ENCODE measurements around the gene SEPTIN8. TPM values are rescaled to one million over a fixed set of nuclear protein-coding genes. Genes with fewer than 3 reads are reported as not detected.

SEPTIN8 gene, protein sequence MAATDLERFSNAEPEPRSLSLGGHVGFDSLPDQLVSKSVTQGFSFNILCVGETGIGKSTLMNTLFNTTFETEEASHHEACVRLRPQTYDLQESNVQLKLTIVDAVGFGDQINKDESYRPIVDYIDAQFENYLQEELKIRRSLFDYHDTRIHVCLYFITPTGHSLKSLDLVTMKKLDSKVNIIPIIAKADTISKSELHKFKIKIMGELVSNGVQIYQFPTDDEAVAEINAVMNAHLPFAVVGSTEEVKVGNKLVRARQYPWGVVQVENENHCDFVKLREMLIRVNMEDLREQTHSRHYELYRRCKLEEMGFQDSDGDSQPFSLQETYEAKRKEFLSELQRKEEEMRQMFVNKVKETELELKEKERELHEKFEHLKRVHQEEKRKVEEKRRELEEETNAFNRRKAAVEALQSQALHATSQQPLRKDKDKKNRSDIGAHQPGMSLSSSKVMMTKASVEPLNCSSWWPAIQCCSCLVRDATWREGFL
- 16.6 to 23.3 TPM (median 20.5 TPM) in 5 replicates for total RNA-seq (2022; extraction: Qiagen RNA extraction)

DNA sequence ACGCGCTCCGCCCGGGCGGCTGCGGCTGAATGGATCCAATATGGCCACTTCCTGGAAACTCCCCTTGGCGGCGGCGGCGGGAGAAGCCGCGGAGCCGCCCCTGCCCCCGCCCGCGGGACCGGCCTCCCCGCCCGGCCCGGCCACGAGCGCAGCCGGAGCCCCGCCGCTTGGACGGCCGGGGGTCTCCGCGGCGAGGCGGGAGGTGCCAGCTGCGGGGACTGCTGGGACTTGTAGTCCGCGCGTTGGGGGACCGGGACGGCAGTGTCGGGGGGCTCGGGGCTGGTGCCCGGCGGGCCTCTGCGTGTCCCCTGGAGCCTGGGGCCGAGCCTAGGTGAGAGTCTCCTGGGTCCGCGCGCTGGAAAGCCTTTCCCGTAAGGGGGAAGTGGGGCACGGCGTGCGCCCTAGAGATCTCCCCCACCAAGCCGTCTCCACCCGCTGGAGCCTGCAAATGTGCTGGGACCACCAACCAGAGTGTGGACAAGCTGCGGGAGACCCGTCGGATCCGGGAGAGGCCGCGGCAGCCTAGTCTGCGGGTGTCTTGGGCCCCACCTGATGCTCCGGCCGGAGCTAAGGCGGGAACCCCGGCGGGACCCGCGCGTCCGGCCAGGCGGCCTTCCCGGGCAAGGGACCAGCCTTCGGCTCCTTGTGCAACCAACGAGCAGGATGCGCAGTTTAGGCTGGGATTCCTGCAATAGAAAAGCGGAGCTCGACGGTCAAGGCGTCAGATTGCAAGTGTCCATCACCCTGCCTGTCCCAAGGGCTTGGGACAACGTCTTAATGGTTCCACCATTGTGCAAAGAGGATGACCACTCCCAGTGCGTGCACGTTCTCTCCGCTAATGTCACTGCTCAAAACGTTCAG, at the start of gene SEPTIN8:
SEPTIN8 (minus strand) TSS at position 31 of the 861 bp plus-strand sequence. CDS start 102 bp downstream, outside the sequence.

DNA sequence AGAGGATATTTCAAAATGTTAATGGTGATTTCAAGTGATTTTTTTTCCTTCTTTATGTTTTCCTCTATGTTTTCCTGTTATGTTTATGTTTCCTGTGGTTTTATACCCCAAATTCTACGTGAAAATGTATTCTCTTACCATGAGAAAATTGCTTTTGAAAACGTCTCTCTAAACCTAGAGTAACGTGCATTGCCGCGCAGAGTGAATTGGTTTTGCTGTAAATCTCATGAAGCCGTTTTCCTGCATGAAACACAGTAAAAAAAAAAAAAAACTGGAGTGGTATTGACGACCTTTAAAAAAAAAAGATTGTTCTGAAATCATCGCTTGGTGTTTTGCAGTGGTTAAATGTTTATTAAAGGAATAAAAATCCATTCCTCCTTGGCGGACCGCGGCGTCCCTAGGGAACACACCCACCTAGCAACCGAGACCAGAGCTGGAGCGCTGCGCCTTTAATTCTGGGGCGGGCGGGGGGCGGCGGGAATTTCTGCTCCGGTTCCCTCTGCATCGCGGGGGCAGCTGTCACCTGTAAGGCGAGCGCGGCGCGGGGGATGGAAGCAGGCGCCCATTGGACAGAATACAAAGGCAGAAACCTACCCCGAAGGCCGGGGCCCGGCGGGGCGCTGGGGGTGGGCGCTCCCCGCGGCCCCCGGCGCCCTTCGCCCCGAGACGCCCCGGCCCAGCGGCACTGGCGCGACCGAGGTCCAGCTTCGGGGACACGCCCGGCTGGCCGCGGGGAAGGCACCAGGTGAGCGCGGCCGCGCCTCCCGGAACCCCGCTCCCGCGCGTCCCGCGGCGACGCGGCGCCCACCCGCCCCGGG, 36.0 kb upstream of the SEPTIN8 start, which contains the start of gene SOWAHA:
SOWAHA (plus strand) TSS at position 522 of the 818 bp plus-strand sequence. CDS start 320 bp downstream, outside the sequence.

DNA sequence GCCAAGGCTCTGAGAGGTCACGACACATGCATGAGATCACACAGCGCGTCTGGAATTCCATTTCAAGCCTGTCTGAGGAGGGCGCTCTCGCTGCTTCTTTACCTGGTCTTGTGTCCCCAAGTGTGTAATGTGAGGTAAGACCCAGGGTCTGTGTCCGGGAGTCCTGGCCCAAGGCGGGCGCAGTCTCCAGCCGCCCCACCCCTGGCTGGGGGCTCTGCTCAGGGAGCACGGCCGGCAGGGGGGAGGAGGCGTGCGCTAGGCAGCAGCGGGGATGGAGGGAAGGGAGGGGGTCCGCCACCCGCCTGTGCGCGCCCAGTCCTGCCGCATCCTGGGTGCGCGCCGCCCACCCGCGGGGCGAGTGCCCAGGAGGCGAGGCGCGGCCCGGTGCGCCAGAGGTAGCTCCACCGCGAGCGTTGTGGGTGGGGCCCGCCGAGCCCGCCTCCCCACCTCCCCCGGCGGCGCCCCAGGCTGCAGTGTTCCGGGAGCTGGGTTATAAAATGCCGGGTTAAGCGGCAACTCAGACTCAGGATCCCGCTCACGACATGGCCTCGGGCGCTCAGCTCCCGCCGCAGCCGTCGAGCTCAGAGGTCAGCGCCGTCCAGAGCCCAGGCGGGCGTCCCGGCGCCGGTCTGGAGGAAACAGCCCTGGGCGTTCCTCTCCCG, 30.0 kb downstream of the SEPTIN8 start, which contains the start of gene CCNI2:
CCNI2 (plus strand) TSS at position 473 of the 662 bp plus-strand sequence; CDS start at position 543, 70 bp downstream.

DNA sequence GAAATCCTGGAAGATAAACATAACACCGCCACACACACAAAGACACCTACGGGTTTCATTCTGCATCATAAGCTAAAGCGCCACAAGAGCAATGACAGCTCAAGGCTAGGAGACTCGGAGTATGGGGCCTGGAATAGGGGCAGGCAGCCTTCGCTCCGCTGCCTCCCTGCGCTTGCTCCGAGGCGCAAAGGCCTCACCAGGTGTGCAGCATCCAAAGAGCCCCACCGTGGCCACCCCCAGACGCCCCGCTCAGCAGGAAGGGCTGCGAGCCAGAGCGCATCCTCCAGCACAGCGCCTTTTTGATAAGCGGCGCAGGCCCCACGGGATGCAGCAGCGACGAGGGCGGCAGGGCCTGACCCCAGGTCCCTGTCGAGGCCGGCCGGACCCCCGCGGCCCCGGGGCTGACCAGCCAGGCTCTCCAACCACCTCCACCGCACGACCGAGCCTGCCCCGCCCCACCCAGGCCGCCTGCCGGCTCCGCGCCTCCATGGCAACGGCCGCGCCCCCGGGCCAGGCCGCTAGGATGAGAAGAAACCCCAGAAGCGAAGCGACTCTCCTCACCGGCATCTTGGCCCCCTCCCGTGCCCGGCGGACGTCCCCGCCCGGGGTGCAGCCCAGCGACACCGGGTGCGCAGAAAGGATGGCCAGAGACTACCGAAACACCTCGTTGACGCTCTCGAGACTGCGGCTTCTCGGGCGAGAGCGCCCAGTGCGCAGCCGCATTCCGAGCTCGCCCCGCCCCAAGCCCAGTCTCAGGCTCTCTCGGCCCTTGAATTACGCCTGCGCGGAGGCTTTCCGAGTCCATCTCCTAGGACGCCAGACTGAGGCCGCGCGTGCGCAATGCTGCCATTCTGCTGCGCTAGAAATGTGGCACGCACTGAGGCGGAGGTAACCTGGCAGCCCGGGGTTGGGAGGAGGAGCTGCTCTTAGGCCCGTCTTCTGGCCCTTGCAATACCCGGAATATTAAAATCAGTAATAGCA, 39.9 kb downstream of the SEPTIN8 start, which contains the start of gene KIF3A:
KIF3A (minus strand) TSS at position 694 of the 981 bp plus-strand sequence; CDS start at position 567, 127 bp downstream.

Other genes with a start within 250 kb of the SEPTIN8 start
- not detected in 5 replicates for gene IL5, start 233.7 kb downstream of the SEPTIN8 start, total RNA-seq (2022; extraction: Qiagen RNA extraction)
- gene RAD50, start 220.3 kb downstream of the SEPTIN8 start, total RNA-seq (2022; extraction: Qiagen RNA extraction), result 26.5 to 35.9 TPM (median 28.8 TPM) in 5 replicates
- 0.06 to 0.13 TPM in 2 of 5 replicates, not detected in the others for gene IL13, start 119.1 kb downstream of the SEPTIN8 start, total RNA-seq (2022; extraction: Qiagen RNA extraction)
- gene IL4, start 103.2 kb downstream of the SEPTIN8 start, total RNA-seq (2022; extraction: Qiagen RNA extraction), result not detected in 5 replicates
- gene KIF3A, start 39.7 kb downstream of the SEPTIN8 start, total RNA-seq (2022; extraction: Qiagen RNA extraction), result 5.2 to 11.6 TPM (median 8.7 TPM) in 5 replicates
- 0.07 to 0.42 TPM (median 0.12 TPM) in 4 of 5 replicates, not detected in the other for gene CCNI2, start 29.8 kb downstream of the SEPTIN8 start, total RNA-seq (2022; extraction: Qiagen RNA extraction)
- 0.09 to 0.16 TPM (median 0.14 TPM) in 5 replicates for gene SOWAHA, start 36.1 kb upstream of the SEPTIN8 start, total RNA-seq (2022; extraction: Qiagen RNA extraction)
- gene SHROOM1, start 53.4 kb upstream of the SEPTIN8 start, total RNA-seq (2022; extraction: Qiagen RNA extraction), result 8.6 to 10.5 TPM (median 10.3 TPM) in 5 replicates
- 0.18 to 0.31 TPM (median 0.21 TPM) in 5 replicates for gene GDF9, start 89.2 kb upstream of the SEPTIN8 start, total RNA-seq (2022; extraction: Qiagen RNA extraction)
- 366 to 585 TPM (median 499 TPM) in 5 replicates for gene UQCRQ, start 89.4 kb upstream of the SEPTIN8 start, total RNA-seq (2022; extraction: Qiagen RNA extraction)
- 0.73 to 1.6 TPM (median 1.1 TPM) in 5 replicates for gene LEAP2, start 96.4 kb upstream of the SEPTIN8 start, total RNA-seq (2022; extraction: Qiagen RNA extraction)
- 17.0 to 26.2 TPM (median 21.2 TPM) in 5 replicates for gene AFF4, start 186.4 kb upstream of the SEPTIN8 start, total RNA-seq (2022; extraction: Qiagen RNA extraction)
- gene ZCCHC10, start 249.3 kb upstream of the SEPTIN8 start, total RNA-seq (2022; extraction: Qiagen RNA extraction), result 25.8 to 31.8 TPM (median 27.9 TPM) in 5 replicates